Measurements from ENCODE around the gene ENPP3. TPM values are rescaled to one million over a fixed set of nuclear protein-coding genes. Genes with fewer than 3 reads are reported as not detected.

Gene ENPP3
- total and polyA plus RNA-seq, 9 of the 15 experiments (the other 6 are each of a cell fraction or from before 2014, with no cell fraction given), result 14.0 to 32.8 (median 21.6) TPM

DNA sequence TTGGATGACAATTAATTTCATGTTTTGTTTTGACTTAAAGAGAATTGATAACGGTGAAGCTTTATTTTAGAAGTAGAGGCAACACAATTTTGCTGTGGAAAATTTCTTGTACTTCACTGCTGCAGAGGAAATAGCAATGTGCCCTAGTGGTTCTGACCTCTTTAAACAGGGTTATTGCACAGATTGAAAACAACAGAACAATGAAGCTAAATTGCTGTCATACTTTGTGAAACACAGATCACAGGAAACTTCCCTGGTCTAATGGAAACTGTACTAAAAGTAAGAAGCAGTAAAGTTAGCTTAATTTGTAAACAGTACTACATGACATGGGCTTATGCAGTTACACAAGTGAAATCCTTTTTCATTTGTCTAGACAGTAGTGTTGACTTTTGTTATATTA, 32.8 kb downstream of the ENPP3 start (continued):
- TF ChIP-seq, protein P1, sequence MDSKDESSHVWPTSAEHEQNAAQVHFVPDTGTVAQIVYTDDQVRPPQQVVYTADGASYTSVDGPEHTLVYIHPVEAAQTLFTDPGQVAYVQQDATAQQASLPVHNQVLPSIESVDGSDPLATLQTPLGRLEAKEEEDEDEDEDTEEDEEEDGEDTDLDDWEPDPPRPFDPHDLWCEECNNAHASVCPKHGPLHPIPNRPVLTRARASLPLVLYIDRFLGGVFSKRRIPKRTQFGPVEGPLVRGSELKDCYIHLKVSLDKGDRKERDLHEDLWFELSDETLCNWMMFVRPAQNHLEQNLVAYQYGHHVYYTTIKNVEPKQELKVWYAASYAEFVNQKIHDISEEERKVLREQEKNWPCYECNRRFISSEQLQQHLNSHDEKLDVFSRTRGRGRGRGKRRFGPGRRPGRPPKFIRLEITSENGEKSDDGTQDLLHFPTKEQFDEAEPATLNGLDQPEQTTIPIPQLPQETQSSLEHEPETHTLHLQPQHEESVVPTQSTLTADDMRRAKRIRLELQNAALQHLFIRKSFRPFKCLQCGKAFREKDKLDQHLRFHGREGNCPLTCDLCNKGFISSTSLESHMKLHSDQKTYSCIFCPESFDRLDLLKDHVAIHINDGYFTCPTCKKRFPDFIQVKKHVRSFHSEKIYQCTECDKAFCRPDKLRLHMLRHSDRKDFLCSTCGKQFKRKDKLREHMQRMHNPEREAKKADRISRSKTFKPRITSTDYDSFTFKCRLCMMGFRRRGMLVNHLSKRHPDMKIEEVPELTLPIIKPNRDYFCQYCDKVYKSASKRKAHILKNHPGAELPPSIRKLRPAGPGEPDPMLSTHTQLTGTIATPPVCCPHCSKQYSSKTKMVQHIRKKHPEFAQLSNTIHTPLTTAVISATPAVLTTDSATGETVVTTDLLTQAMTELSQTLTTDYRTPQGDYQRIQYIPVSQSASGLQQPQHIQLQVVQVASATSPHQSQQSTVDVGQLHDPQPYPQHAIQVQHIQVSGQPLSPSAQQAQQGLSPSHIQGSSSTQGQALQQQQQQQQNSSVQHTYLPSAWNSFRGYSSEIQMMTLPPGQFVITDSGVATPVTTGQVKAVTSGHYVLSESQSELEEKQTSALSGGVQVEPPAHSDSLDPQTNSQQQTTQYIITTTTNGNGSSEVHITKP (IDR thresholded peaks at IDR 0.05; ENCODE audit: partially characterized antibody), result no peak
- TF ChIP-seq, protein P2, sequence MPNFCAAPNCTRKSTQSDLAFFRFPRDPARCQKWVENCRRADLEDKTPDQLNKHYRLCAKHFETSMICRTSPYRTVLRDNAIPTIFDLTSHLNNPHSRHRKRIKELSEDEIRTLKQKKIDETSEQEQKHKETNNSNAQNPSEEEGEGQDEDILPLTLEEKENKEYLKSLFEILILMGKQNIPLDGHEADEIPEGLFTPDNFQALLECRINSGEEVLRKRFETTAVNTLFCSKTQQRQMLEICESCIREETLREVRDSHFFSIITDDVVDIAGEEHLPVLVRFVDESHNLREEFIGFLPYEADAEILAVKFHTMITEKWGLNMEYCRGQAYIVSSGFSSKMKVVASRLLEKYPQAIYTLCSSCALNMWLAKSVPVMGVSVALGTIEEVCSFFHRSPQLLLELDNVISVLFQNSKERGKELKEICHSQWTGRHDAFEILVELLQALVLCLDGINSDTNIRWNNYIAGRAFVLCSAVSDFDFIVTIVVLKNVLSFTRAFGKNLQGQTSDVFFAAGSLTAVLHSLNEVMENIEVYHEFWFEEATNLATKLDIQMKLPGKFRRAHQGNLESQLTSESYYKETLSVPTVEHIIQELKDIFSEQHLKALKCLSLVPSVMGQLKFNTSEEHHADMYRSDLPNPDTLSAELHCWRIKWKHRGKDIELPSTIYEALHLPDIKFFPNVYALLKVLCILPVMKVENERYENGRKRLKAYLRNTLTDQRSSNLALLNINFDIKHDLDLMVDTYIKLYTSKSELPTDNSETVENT (CRISPR knock-in tag; IDR thresholded peaks at IDR 0.05), result no peak
- TF ChIP-seq PML (IDR thresholded peaks at IDR 0.05; ENCODE audit: low read length) (no peak), RBM34 (IDR thresholded peaks at IDR 0.05; ENCODE audit: borderline replicate concordance, insufficient read depth, low read length) (no peak), KLF16 (IDR thresholded peaks at IDR 0.05) (no peak), POLR3A (IDR thresholded peaks at IDR 0.05; ENCODE audit: borderline replicate concordance, extremely low read depth, insufficient read depth, insufficient read length) (no peak), CREM (IDR thresholded peaks at IDR 0.05; ENCODE audit: low read depth) (no peak)
